Activated CD4-positive, alpha-beta T cell treated with anti-CD3 and anti-CD28 coated beads, Interleukin-2, Interleukin-4, amounts not matched to agents 100 ng/mL and 50 ng/mL, durations not matched to agents 16 hours and 8 hours (primary cell): ENCODE data around the gene PTPRE.

Source experiments
- DNase-seq: peaks from one replicate; pipeline ENCODE4 v3.0.0-alpha.2; 2020; ENCODE audit warnings: low spot score

PTPRE gene

DNA sequence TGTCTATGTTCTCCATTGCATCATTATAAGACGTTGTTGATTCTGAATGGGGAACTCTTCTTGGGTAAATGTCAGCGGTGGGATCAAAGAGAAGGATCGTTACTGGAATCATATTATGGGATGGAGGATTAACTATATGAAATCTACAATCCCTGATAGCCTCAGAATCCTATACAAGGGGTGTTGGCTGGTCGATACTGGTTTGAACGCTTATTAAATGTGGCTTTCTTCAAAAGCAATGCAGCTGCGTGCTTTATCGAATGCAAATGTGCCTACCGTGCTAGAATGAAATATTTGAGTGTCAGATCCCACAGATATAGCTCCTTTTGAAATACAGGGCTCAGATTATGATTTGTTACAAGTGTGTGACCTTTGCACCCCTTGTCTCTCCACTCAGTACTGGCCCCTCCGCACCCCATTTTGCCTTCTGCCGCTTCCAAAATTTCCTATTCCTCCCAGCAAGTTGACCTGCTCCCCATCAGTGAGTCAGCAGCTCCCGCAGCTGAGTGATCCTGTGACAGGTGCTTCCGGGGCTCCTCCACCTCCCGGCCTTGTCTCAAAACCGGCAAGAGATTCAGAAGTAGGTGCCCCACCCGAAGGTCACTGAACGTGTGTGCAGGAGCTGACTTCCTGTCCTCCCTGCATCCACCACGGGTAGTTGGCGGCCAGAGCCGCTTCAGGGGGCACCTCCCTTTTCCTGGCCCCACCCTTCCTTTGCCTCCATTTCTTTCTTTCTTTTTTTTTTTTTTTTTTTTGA, 76.6 kb downstream of the PTPRE start:
- DNase-seq, result no peak

DNA sequence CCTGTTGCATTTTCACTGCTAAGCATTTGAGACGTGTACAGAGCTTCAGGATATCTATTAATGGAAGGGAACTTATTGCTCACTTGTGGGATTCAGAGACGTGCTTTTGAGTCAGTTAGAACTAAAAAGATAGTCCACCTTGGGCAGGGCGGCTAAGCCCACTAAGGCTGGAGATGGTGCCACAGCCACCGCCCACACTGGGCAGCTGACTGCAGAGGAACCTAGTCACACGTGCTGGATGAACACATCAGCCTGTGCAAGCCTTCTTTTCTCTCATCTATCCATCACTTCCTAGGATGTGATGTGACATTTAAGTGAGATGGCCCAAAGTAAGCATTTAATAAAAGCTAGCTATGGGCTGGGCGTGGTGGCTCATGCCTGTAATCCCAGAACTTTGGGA, 78.0 kb downstream of the PTPRE start:
- DNase-seq, result no peak

DNA sequence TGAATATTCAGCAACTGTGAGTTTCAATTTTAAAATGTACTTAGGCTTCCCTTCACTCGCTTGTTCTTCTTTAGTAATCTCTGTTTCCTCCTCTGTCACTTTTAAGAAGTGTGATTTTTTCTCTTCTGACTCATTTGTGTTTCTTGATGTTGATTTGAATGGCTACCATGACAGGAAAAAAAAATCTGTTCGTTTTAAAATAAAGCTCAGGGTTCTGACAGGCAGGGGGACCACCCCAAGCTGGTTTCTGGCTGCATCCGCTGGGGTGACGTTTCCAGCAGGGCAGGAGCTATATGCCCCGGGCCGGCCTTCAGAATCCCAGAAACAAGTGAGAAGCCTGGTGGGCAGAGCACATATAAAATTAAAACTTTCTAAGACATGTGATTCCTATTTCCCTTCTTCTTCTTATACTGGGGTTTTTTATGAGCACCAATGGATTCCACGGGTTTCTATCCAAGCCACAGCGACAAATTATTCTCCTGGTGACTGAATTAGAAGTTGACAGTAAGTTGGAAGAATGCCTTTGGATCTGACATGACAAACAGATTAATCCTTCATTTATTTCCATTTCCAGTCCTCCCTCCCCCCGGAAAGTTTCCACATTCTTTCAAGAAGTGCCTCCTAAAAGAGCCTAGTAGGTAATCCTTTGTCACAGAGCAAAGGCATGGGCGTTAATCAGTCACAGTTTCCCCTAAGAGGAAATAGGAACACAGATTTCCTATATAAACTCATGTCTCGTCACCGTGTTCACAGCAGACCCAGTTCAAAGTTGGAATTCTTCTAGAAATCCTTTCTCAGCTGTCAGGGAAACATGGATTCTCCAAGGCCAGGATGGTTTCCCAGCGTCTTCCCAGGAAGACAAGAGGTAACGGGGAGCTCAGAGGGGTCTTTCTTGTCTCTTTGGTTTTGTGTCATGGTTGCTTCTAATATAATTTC, 79.9 kb downstream of the PTPRE start:
- DNase-seq, result peak; percentile 73

DNA sequence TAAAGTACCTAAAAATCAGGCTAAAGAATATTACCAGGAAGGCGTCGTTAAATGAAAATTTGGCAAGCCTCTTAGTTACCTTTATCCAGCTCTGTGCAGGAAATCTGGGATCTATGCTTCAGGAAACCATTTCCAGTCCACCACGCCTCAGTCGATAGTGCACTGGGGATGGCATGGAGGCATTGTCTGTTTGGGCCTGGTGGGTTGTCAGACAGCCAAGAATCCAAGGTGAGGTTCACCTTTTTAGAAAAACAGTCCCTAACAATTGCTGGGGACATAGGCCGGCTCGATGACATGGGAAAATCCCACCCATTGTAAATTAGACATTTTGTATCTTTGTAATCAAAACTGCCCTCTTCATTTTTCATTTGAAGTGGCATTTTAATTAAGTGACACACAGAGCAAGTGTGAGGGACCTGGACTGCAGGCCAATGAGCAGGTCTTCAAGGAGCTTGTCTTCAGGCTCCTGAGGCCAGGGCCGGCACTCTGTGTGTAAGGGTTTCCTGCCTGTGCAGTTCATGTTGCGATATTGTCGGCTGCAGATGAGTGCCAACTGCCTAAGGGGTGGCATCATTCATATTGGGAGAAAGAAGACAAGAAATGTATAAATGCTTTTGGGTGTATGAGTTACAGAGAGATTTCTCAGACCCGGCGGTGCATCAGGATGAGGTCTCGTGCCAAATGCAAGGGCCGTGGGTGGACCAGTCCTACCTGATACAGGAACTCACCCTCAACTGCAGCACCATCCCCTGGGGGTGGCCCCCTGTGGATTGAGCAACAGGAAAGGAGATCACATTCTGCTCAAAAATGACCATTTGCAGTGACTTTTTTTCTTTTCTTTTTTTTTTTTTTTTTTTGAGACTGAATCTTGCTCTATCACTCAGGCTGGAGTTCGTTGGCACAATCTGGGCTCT, 80.8 kb downstream of the PTPRE start:
- peak; percentile 20 for DNase-seq

DNA sequence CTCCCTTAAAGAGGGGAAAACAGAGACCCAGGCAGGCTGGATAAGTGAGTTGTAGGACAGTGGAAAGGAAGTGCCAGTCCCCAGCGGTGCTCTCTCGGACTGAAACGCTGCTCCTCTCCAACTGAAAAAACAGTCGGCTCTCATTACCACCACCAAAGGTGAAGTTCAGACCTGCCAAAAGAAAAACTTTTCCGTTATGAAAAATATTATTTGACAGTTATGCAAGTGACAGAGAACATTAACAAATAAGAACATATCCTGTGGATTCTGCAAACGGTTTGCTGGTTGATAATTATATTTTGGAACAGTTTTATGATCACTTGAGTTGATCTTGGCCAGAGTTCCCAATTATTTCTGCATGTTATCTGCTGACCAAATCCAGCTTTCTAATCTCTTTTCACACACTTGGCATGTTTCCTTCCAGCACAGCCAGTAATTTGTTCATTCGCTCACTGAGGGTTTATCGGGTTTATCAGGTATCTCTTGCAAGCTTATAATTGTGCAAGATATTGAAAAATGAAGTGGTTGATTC, 82.6 kb downstream of the PTPRE start:
- peak; percentile 25 for DNase-seq

DNA sequence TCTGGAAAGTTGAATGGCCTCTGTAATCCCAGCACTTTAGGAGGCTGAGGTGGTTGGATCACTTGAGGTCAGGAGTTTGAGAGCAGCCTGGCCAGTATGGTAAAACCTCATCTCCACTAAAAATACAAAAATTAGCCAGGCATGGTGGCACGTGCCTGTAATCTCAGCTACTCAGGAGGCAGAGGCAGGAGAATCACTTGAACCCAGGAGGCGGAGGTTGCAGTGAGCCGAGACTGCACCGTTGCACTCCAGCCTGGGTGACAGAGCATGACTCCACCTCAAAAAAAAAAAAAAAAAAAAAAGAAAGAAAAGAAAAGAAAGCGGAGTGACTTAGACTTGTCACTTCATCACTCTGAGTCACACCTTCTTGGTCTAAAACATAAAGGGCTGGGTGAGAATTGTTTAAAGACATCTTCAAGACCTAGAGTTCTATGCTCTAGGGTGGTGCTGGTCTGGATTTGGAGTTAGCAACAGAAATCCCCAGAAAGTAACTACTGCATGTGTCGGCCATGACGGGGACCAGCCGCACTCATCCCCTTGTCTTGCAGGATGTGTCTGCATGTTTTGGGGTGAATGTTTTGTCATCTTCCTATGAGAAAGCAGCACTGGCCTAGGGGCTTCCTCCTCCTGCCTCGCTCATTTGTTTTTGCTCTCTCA, 83.4 kb downstream of the PTPRE start:
- peak; percentile 64 for DNase-seq

DNA sequence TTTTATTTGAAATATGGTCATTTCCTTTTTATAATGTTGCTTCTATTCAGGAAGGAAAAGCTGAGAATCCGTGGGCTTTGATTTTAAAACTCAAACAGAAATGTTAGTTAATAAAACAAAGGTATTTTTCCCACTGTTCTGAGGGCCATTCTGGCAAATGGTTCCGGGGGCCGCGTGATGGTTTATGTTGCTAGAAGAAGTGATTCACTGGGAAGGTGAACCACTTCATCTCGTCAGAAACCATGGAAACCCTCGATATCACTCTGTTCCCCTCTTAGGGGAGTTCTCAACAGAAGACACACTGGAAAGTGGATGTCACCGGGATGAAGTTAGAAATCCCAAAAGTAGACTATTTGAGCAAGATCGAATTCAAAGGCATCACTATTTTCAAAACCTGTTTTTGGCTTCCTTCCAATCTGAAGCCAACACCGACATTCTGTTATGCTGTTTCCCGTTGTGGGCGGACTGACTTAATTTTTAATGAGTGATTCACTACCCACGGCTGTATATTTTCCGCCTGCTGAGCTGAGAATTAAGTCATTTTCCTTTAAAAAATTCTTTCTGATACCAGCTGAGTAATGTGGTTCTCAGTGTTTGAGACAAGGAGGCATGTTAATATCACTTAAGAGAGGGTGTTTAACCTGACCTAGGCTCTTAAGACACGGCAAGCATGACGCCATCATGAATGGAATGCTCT, 84.1 kb downstream of the PTPRE start:
- DNase-seq, result peak; percentile 87

DNA sequence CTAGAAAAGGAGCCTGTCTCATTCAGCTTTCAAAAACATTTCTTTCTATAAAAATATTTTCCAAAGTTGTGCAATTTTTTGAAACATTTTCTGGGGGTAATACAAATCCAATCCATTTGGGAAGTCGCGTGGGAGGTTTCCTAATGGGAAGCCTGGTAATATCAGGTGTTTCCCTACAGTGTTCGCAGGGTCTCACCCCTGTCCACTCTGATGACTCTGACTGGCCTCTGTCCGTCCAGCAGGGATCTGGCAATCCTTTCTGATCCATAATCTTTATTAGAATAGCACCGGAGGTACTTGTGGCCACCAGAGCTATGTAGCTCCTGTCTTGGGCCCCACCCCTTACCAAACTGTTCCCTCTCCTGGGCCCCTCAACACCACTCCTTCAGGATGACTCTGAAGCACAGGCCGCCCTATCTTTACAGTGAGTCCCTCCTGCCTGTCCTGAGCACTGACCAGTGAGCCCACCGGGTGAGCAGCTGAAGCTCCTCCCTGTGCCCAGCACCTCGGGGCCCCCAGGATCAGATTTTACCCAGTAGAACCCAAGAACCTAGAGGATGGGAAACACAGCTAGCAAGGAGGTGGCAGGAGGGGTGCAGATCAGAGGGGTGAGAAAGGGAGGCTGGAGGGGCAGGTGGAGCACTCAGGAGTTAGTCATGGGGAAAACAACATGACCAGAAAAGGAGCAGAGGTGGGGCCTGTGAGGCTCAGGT, 84.8 kb downstream of the PTPRE start:
- no peak for DNase-seq

DNA sequence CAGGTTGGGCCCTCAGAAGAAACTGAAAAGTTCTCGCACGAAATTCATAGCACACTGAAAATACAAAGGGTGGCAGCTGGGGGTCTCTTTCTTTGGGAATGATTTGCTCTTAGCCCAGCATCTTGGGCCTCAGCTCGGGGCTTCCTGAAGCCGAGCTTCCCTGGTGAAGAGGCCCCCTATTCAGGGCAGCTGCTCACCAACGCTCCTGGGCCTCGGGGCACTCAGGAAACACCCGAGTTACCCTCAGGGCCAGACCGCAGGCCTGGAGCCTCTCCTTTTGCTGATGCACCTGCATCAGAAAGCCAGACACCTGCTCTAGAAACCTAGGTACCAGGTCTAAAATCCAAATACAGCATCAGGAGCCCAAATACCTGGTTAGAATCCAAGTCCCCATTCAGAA, 85.5 kb downstream of the PTPRE start:
- DNase-seq, result no peak

DNA sequence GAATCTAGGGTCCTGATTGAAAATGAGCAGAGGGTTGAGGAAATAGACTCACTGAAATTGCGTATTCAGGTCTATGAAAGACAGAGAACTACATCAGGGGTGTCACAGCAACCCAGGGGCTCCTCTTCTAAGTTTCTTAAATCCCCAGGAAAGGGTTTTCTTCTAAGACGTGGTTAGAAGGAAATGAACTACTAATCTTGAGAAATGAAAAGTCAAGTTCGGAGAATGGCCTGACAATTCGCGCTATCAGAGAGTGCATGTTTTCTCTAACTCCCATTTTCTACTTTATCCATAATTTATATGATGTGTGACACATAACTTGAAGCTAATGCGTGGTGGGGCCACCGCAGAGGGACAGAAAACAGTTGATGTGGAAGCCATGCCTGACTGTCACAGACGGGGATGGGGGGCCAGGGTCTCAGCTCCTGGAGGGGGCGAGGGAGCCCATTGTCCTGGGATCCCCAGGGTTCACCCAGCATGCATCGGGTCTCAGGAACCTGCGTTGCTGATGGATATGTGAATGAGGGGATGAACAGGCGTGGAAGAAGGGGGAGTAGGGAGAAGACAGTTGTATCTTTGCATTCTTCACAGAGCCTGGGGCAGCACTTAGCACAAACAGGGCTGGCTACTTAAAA, 86.3 kb downstream of the PTPRE start:
- DNase-seq, result peak; percentile 65

DNA sequence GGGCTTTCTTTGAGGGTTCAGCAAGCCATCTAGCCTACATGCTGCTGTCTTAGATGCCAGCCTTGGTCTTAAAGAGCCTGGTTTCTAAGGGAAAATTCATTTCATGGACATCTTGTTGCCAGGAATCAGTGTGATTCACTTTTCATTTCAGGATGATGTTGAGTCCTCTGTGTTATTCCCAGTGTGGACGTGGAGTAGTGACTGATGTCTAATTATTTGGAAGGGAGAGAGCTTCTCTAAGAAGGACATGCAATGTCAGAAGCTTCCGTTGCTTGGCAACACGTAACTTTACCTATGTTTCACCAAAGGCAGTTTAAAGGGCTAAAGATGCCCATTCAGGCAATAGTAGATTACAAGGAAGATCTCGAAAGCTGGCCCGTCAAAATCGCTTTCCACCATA, 89.0 kb downstream of the PTPRE start:
- no peak for DNase-seq

DNA sequence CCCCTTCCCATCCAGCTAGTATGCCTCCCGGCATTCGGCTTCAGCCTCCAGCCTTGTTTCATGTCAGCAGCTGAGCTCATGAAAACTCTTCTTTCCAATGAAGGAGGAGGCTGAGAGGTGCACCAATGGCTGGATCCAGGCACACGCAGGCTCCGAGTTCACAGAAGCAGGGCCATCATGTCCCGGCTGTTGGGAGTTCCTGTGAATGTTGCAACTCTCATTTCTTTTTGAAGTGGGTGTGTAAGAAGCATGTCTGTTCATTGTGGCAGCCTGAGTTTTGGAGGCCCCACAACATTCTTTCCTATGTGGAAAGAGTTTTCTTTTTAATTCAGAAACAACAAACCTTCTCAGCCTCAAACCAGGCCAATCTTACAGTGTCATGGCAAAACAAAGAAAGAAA, 89.7 kb downstream of the PTPRE start:
- no peak for DNase-seq

DNA sequence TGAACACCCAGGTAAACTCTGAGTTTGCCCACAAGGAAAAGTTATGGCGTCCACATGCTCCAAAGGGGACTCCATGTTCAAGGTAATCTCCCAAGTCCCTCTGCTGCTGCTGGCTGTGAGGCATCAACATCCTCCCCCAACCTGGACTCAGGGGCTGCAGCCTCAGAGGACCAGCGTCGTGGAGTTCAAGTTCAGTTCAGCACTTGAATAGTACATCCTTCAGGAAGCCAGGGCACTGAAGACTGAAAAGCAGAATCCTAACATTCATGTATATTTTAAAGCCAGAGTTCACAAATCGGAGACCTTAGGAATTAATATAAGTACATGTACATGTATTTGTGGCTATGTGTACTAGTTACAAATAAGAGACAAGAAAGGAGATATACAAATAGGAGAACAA, 90.4 kb downstream of the PTPRE start:
- no peak for DNase-seq

DNA sequence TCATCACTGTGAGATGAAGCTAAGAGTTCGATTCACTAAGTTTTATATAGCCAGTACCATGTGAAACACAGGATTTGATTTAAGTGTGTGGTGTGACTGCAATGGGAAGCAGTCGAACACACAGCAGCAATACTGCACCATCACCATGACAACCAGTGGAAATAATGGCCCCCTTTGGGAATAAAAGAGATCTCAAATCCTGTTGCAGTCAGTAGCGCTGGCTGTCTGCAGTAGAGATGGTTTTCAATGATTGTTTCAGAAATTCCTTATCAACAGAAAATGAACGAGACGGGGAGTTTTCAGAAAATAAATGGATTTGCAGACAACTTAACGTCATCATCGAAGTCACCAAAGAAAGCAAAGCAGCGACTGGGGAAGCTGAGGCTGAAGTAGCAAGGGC, 91.0 kb downstream of the PTPRE start:
- no peak for DNase-seq

DNA sequence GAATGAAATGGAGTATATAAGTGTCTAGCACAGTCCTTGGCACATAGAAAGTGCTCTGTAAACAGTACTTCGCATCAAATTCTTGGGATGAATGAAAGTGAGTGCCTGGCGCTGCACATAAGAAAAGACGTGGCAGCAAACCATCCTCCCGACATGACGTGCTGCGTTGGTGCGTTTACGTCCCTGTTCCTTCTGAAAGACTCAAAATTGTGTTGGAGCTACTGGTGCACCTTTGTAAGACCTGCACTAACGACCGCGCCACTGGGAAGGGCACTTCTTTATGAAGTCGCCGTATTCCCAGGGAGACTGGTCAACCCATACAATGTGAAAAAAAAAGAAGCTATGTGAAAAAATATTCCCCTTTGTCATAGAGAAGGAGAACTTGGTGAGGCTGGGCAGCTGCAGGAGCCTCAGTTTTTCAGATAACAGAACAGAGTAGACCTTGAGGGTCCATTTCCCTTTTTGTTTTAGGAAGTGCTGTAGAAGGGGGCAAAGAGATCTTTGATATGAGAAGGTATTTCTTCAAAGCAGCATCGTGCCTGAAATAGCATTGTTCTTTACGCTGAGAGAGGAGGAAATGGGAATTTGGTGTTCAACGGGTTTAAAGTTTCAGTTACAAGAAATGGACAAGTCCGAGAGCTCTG, 91.7 kb downstream of the PTPRE start:
- DNase-seq, result no peak

DNA sequence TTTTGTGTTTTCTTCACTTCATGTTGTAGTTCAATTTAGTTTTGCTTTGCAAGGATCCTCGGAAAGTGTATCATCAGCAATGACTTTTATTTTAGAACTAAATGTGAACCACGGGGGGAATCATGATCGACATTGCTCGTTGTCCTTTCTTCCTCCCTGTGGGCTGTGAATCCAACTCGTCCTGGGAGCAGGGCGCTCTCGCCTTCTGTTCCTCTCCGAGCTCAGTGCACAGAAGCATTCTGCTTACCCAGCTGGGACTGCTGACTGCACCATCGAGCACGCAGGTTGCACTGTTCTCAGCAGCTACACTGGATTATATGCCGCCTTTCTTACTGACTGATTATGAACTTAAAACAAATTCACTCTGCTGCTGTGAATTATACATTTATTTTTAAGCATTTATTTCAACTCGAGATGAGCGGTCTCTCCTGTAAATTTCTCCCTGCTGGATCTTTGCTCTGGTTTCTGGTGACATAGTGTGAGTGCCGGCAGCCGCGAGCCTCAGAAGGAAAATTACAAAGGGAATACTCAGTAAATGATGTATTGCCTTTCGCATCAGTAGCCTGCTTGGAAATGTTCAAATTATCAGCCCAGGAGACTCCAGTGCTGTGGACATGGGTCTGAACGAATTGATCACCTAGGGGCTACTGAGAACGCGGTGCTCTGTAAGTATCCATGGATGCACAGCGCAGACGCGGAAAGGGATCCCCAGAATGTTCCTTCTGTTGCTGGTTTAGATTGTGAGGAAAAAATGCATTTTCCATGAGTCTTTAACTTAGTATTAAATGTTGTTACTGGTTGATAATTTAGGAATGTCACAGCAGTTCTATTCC, 92.6 kb downstream of the PTPRE start:
- no peak for DNase-seq

DNA sequence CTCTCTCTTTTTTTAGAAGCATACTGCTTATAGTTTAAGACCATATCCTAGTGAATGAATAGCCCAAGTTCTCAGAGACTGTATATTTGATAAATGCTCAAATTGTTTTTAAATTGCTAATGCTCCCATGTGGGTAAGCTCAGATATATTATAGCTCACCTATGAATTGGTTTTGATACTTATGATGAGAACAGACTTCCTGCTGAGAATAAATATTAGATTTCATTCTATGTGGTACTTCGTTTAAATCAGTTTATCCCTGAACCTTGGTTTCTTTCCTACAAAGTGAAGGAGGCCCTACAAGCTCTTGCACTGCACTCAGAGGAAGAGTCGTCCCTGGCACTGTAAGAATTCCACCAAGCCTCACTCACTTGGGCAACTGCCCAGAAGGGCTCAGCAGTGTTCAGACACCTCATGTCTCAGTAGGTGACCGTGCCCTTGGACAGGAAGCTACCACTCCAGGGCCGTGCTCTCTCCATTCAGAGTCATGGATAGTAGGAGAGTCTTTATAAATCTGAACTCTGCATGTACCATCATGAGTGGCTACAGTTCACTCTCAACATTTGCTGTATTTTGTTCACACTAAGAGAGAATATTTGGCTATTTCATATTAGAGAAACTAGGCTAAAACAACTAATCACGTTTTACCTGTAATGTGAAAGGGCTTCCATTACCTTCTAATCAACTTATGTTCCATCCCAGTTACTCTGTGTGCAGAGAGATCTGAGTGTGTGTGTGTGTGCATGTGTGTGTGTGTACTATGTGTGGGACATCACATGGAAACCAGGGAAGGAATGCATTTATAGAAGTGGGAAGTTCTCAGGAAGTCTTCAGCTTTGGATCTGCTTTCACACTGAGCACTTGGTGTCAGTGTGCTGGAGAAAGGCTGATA, 93.8 kb downstream of the PTPRE start:
- DNase-seq, result no peak
